A673 (cell line): ENCODE data around the gene JMJD8. TPM values are rescaled to one million over a fixed set of nuclear protein-coding genes. Genes with fewer than 3 reads are reported as not detected.

Experiments
- BruUV-seq: library from RNA; stranded (reverse); fragments of 400-500 nt; replicated peaks from 2 replicates; lab custom pipeline; 2021; lab: Mats Ljungman, UMichigan
- CTCF ChIA-PET: fragments of 300-600 bp; sonication (Branson Sonifier 250); formaldehyde crosslinking; loops from one replicate; lab custom pipeline; 2022; ENCODE audit warnings: antibody characterized with exemption; lab: Charles Lee
- POLR2A ChIA-PET: fragments of 300-600 bp; sonication (Branson Sonifier 250); formaldehyde crosslinking; loops from one replicate; lab custom pipeline; 2022; ENCODE audit warnings: antibody characterized with exemption; ENCODE audit not compliant: low non-redundant PET; lab: Charles Lee
- DNase-seq: peaks from one replicate; pipeline ENCODE4 v3.0.0-alpha.2; 2015; ENCODE audit warnings: low spot score
- H3K27ac ChIP-seq: fragments of 200-600 bp; sonication (generic); 2 replicates; pipeline ENCODE4 v1.5.1; 2016; ENCODE audit warnings: mixed run types, low read depth, mild to moderate bottlenecking, mixed read lengths, antibody characterized with exemption, low read length; ENCODE audit not compliant: poor library complexity, severe bottlenecking
- H3K27me3 ChIP-seq: fragments of 200-600 bp; sonication (generic); replicated peaks from 2 replicates; pipeline ENCODE4 v1.6.1; 2017; ENCODE audit warnings: mixed run types, low read depth, mild to moderate bottlenecking, mixed read lengths, antibody characterized with exemption, low read length; ENCODE audit not compliant: insufficient read depth, poor library complexity
- H3K36me3 ChIP-seq: fragments of 200-600 bp; sonication (generic); 2 replicates; pipeline ENCODE4 v1.6.1; 2016; ENCODE audit warnings: mixed run types, mild to moderate bottlenecking, mixed read lengths, antibody characterized with exemption, low read length; ENCODE audit not compliant: insufficient read depth, poor library complexity, severe bottlenecking
- H3K4me1 ChIP-seq: fragments of 200-600 bp; sonication (generic); 2 replicates; pipeline ENCODE4 v1.6.1; 2017; ENCODE audit warnings: mixed run types, mild to moderate bottlenecking, mixed read lengths, antibody characterized with exemption, low read length; ENCODE audit not compliant: insufficient read depth, poor library complexity, severe bottlenecking
- H3K4me3 ChIP-seq: fragments of 200-600 bp; sonication (generic); 2 replicates; pipeline ENCODE4 v1.5.1; 2016; ENCODE audit warnings: low read depth, mixed run types, mild to moderate bottlenecking, mixed read lengths, low read length; ENCODE audit not compliant: poor library complexity, severe bottlenecking
- H3K9me3 ChIP-seq: fragments of 200-600 bp; sonication (generic); 2 replicates; pipeline ENCODE4 v1.6.1; 2016; ENCODE audit warnings: mixed run types, low read depth, mild to moderate bottlenecking, mixed read lengths, antibody characterized with exemption, low read length; ENCODE audit not compliant: poor library complexity, severe bottlenecking
- CTCF ChIP-seq: fragments of 300-800, 200-600 bp; sonication (generic); conservative IDR thresholded peaks from 2 replicates; pipeline ENCODE4 v1.5.1; 2017; ENCODE audit warnings: low read depth, mild to moderate bottlenecking, antibody characterized with exemption, low read length, moderate library complexity, mixed read lengths
- EZH2 ChIP-seq: fragments of 200-600 bp; sonication (generic); IDR thresholded peaks from 2 replicates; pipeline ENCODE4 v1.6.1; 2017; ENCODE audit warnings: borderline replicate concordance, low read depth, mild to moderate bottlenecking, mixed read lengths, antibody characterized with exemption, low read length; ENCODE audit not compliant: poor library complexity, severe bottlenecking
- intact Hi-C: fragments of 100-400 bp; cut with micrococcal nuclease; formaldehyde crosslinking; loops from one replicate; pipeline ENCODE4 v1.10.0; 2022; ENCODE audit not compliant: unreplicated experiment
- total RNA-seq: library from RNA; stranded (reverse); gene quantifications from 2 replicates; pipeline ENCODE4 v1.2.3, GENCODE V29; 2021

The JMJD8 gene
- total RNA-seq, 1 experiment from 2014 or later, result 87.1 TPM

- ChIA-PET POLR2A (no interaction called here), CTCF (no interaction called here)
- Histone ChIP-seq H3K27ac (peak overlapping the region; percentile 85), H3K36me3 (peaks cover 23% of the 10 kb centered on the region), H3K9me3 (no peaks in the 10 kb centered on the region), H3K4me3 (peak overlapping the region; percentile 94), H3K27me3 (no peaks in the 10 kb centered on the region), H3K4me1 (peaks cover 41% of the 10 kb centered on the region)
- intact Hi-C loops, result no loop called here
- BruUV-seq, result no TSS peak
- DNase-seq, result peak; percentile 77
- TF ChIP-seq CTCF, result no peak
These were observed 5.0 kb downstream of the JMJD8 start for GRCh38 chr16:678858-679813.

- no peaks in the 10 kb centered on the region for H3K9me3 ChIP-seq
- intact Hi-C loops, result no loop called here
- no peak for TF ChIP-seq EZH2
- TF ChIP-seq CTCF, result no peak
- CTCF ChIA-PET, result no interaction called here
- peak overlapping the region; percentile 85 for H3K27ac ChIP-seq
- BruUV-seq, result no TSS peak
- peaks cover 29% of the 10 kb centered on the region for H3K36me3 ChIP-seq
- no peak for DNase-seq
- POLR2A ChIA-PET, result no interaction called here
- peaks cover 36% of the 10 kb centered on the region for H3K4me1 ChIP-seq
- H3K4me3 ChIP-seq, result no peak overlapping the region
- no peaks in the 10 kb centered on the region for H3K27me3 ChIP-seq
These were observed 5.8 kb downstream of the JMJD8 start for GRCh38 chr16:678209-678857.

GRCh38 chr16:677316-678190 is 6.6 kb downstream of the JMJD8 start:
- H3K4me1 ChIP-seq, result peaks cover 31% of the 10 kb centered on the region
- DNase-seq, result no peak
- CTCF ChIA-PET, result no interaction called here
- no peak overlapping the region for H3K27ac ChIP-seq
- intact Hi-C loops, result no loop called here
- POLR2A ChIA-PET, result no interaction called here
- peaks cover 29% of the 10 kb centered on the region for H3K36me3 ChIP-seq
- H3K9me3 ChIP-seq, result no peaks in the 10 kb centered on the region
- H3K4me3 ChIP-seq, result no peak overlapping the region
- no peak for TF ChIP-seq CTCF
- TF ChIP-seq EZH2, result no peak
- no TSS peak for BruUV-seq
- H3K27me3 ChIP-seq, result no peaks in the 10 kb centered on the region
